GM18868 (cell line): ENCODE measurements around the gene ACBD5.
"Not testable (repeated sequence)": the region's sequence is repeated elsewhere in the genome, so short reads cannot be mapped to it uniquely, and the experiment has no call there.

Source experiments
- ATAC-seq: cut with Tn5 transposase; IDR thresholded peaks from one replicate; pipeline ENCODE4 v1.9.1; 2021; ENCODE audit warnings: mild to moderate bottlenecking, moderate library complexity; ENCODE audit not compliant: unreplicated experiment

ACBD5 gene

GRCh38 chr10:27241652-27242472 lies 1.3 kb upstream of the ACBD5 start:
- peak; percentile 66 for ATAC-seq

GRCh38 chr10:27241010-27241651 lies 534 bp upstream of the ACBD5 start:
- peak; percentile 15 for ATAC-seq

DNA sequence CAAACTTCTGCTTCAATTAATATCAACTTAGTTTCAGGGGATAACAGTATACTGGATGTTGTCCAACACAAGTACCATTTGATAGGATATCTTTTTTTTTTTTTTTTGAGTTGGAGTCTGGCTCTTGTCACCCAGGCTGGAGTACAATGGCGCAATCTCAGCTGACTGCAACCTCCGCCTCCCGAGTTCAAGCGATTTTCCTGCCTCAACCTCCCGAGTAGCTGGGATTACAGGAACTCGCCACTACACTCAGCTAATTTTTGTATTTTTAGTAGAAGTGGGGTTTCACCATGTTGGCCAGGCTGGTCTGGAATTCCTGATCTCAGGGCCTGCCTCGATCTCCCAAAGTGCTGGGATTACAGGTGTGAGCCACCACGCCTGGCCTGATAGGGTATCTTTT lies 3.1 kb downstream of the ACBD5 start:
- ATAC-seq = not testable (repeated sequence)

DNA sequence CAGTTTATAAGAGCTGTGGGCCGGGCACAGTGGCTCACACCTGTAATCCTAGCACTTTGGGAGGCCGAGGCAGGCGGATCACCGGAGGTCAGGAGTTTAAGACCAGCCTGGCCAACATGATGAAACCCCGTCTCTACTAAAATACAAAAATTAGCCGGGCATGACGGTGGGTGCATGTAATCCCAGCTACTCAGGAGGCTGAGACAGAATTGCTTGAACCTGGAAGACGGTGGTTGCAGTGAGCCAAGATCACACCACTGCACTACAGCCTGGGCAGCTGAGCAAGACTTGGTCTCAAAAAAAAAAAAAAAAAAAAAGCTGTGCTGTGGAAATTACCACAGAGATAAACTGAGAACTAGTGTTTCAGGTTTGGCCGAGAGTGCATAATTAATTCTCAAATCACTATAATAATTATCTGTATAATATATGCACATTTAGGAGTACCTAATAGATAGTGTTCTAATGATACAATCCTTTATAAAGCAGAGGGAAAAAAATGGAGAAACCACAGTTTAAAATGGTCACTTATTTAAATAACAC lies 3.9 kb downstream of the ACBD5 start:
- ATAC-seq = not testable (repeated sequence)

DNA sequence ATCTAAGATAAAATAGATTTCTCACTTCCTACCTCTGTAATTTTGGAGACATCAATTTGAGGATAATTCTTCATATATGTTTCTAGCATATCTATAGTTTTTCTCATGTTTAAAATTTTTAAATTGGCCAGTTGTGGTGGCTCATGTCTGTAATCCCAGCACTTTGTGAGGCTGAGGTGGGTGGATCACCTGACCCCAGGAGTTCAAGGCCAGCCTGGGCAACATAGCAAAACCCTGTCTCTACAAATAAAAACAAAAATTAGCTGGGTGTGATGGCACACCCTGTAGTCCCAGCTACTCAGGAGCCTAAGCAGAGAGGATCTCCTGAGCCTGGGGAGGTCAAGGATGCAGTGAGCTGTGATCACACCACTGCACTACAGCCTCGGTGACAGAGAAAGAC lies 4.9 kb downstream of the ACBD5 start:
- ATAC-seq = no peak

GRCh38 chr10:27230022-27230421 lies 10.6 kb downstream of the ACBD5 start:
- ATAC-seq = no peak

DNA sequence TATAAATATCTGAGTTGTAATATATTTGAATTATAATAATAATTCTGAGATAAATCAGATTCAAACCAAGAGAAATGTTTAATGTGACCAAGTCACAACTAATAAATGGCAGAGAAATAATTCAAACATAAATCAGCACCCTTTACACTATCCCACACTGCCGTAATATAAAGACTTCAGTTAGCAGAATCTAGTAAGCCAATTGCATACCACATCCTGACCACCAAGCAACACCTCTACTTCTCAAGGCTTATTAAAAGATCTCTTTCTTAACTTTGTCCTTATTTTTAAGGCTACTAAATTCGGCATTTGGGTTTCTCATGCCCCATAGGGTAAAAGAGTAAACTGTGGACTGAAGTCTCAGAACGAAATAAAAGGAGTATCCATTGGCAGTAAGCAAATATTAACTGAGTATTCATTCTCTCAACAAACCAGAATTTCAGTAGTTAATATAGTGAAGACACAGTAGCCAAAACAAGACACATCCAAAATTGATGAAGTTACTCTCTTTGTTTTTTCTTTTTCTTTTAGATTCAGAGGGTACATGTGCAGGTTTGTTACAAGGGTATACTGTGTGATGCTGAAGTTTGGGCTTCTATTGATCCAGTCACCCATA lies 14.8 kb downstream of the ACBD5 start:
- ATAC-seq = no peak

GRCh38 chr10:27225011-27225590 lies 15.5 kb downstream of the ACBD5 start:
- no peak for ATAC-seq

DNA sequence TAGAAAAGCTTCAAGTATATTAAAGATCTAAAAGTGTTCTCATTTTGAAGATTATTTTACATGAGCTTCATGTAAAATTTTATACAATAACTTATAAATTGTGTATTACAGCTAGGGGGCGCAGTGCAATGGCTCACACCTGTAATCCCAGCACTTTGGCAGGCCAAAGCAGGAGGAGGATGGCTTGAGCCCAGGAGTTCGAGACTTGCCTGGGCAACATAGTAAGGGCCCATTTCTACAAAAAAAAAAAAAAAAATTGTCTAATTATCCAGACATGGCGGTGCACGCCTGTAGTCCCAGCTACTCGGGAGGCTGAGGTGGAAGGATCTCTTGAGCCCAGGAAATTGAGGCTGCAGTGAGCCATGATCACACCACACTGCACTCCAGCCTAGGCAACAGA lies 16.6 kb downstream of the ACBD5 start:
- ATAC-seq = peak; percentile 49

DNA sequence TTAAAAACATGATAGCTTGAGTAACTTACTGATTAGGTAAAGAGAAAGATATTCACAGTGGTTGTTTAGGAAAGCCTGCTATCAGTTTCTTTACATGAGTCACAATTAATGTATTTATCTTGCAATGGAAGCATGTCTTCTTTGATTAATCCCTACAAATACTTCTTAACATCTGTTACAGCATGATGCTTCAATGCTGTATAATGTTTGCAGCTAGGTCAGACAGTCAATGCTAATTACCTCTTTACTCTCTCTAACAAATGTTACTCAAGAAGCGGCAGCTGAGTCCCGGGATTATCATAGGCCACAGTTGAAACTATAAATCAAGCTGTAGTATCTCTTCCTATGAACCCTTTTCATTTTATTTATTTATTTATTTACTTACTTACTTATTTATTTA lies 33.2 kb downstream of the ACBD5 start:
- no peak for ATAC-seq

DNA sequence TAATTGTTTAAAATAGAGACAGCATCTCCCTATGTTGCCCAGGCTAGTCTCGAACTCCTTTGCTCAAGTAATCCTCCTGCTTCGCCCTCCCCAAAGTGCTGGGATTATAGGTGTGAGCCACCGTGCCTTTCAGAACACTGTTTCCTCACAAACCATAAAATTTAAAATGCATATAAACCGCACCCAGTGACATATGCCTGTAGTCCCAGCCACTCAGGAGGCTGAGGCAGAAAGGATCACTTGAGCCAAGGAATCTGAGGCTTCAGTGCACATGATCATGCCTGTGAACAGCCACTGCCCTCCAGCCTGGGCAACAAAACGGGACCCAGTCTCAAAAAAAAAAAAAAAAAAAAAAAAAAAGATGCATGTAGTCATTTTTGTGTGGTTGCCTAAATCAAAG lies 36.8 kb downstream of the ACBD5 start:
- no peak for ATAC-seq

DNA sequence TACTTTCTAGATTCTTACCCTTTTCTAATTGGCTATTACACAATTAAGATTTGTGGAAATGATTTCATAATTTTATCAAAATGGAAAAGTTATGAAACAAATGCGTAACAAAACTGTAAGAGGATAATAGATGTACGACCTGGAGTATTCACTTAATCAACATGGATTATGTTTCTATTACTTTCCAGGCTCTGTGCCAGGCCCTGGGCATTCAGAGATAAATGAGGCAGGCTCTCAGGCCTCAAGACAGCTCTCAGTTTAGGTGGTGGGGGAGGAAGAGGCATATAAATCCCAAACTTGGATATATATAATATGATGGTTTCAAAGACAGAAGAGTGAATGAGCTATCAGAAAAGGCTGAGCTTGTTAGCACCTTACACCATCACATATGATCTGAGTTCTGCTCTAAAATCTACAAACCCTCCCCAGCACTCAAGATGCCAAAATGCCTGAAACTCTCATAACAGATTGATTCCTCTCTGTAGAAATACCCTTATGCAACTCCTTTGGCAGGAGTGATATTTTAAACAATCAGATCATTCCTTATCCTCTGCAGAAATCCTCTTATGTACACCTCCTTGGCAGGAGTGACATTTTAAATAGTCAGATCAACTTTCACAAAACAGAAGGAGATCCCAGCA lies 42.5 kb downstream of the ACBD5 start:
- ATAC-seq = no peak

DNA sequence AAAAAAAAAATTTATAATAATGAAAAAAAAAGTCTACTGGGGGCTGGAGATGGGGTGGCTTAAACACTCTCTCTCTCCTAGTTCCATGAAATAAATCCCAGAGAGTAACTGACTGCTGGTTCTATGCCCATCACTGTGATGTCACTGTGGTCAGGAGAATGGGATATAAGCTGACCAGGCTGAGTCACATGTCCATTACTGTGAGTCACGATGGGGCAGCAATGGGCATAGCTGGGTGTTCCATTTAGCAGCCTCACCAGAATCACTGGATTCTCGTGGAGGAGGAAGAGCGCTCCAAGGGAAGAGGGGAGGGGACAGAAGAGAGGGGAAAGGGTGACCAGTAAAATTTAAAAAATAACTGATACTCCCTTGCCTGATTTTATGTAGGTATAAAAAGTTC lies 48.3 kb downstream of the ACBD5 start:
- no peak for ATAC-seq

- no peak for ATAC-seq
Measured at GRCh38 chr10:27190508-27190907, 50.1 kb downstream of the ACBD5 start.

DNA sequence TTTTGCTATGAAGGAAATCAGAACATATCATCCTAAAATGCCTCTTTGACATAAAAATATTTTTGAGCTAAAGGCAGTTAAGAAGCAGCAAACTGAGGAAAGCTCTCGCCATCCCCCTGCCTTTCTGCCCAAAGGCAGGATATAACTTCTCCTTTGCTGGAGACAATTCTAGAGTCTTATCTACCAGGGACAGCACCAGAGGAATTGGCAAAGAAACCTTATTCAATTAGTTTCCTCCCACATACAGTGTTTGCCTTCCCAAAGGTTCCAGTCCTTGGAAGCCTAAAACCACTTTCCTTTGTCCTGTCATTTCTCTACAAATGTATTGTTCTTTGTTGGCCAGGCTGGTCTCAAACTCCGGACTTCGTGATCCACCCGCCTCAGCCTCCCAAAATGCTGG lies 51.7 kb downstream of the ACBD5 start:
- ATAC-seq = no peak

DNA sequence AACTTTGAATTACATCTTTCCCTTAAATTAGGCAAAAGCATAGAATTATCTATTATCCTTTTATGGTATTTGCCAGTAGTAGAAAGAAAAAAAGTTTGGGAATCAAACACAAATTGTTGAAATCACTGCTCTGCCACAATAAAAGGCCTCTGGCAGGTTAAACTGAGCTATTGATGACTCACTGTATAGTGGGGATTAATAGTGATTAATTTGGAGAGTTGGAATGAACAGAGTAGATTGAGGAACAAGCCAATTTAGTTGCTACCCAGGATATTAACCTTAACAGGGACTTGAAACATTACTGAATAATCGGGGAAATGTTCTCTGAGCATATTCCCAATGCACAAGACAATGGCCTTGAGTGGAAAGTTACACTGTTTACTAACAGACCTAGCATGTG lies 52.3 kb downstream of the ACBD5 start:
- no peak for ATAC-seq

- ATAC-seq = no peak
Measured at GRCh38 chr10:27169849-27170248, 70.7 kb downstream of the ACBD5 start.

DNA sequence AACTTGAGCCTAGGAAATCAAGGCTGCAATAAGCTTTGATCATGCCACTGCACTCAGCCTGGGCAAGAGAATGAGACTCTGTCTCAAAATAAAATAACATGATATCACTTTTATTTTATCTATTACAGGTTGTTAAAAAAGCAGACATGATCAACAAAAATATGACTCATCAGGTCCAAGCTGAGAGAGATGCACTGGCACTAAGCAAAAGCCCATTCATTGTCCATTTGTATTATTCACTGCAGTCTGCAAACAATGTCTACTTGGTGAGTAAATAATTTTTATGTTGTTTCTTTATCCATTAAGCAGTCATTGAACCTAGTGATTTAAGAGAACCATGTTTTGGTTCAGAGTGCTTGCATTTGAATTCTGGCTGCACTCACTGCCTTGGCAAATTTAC lies 82.2 kb downstream of the ACBD5 start:
- no peak for ATAC-seq

DNA sequence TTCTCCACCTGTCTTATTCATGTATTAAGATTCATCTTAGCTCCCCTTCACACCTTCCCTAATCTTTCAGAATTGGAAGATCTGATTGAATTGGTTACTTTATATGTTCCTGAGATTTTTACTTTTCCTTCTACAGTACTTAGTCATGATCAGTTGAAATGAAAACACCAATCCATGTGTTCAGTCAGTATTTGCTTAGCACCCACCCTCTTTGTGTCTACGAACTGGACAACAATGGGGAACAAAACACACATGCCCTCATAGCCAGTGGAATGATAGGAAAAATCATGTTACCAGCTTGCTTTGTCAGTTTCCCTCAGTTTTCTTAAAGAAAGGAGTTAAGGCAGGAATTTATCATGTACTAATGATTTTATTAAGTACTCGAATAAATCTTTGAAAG lies 83.4 kb downstream of the ACBD5 start:
- no peak for ATAC-seq

- ATAC-seq = not testable (repeated sequence)
Measured at GRCh38 chr10:27156566-27156965, 84.0 kb downstream of the ACBD5 start.
